Measurements from ENCODE around the gene DARS1.

Gene DARS1

GRCh38 chr2:136022396-136023146 is 37.1 kb upstream of the DARS1 start:
- H3K4me3 ChIP-seq (ENCODE audit: low read depth, low read length), result no peak overlapping the region
- TF ChIP-seq ZNF341 (tag by site-specific recombination; IDR thresholded peaks at IDR 0.05; ENCODE audit: low read depth), result no peak
- no peak for TF ChIP-seq TSHZ1 (tag by site-specific recombination; IDR thresholded peaks at IDR 0.05; ENCODE audit: borderline replicate concordance)
- no peak for TF ChIP-seq ZNF626 (tag by site-specific recombination; IDR thresholded peaks at IDR 0.05)
- CTCF ChIA-PET, result no interaction called here
- H3K9me3 ChIP-seq (ENCODE audit: control insufficient read depth, insufficient read depth, low read depth, low read length), result no peaks in the 10 kb centered on the region
- no peaks in the 10 kb centered on the region for H3K36me3 ChIP-seq (ENCODE audit: control insufficient read depth in 2 of 2, insufficient read depth in 1 of 2, low read length in 2 of 2)
- POLR2A ChIA-PET, result no interaction called here
- no peaks in the 10 kb centered on the region for H3K4me1 ChIP-seq (ENCODE audit: control insufficient read depth, insufficient read depth, low read length)
- no peak overlapping the region for H3K27ac ChIP-seq (ENCODE audit: extremely low read depth, low read depth, low read length)

- POLR2A ChIA-PET, result no interaction called here
- H3K36me3 ChIP-seq (ENCODE audit: control insufficient read depth in 2 of 2, insufficient read depth in 1 of 2, low read length in 2 of 2), result no peaks in the 10 kb centered on the region
- H3K9me3 ChIP-seq (ENCODE audit: control insufficient read depth, insufficient read depth, low read depth, low read length), result no peaks in the 10 kb centered on the region
- TF ChIP-seq ZNF211 (tag by site-specific recombination; IDR thresholded peaks at IDR 0.05; ENCODE audit: low read depth) (no peak), ZNF48 (tag by site-specific recombination; IDR thresholded peaks at IDR 0.05) (no peak), ZNF366 (tag by site-specific recombination; conservative IDR thresholded peaks at IDR 0.05) (no peak), BCL11A (tag by site-specific recombination; IDR thresholded peaks at IDR 0.05; ENCODE audit: low read depth) (no peak), ZNF248 (tag by site-specific recombination; IDR thresholded peaks at IDR 0.05) (no peak), ZNF629 (tag by site-specific recombination; IDR thresholded peaks at IDR 0.05) (no peak), ZNF830 (tag by site-specific recombination; IDR thresholded peaks at IDR 0.05; ENCODE audit: low read depth) (no peak), ZBTB48 (tag by site-specific recombination; IDR thresholded peaks at IDR 0.05) (no peak), ZBTB20 (tag by site-specific recombination; IDR thresholded peaks at IDR 0.05) (no peak), MEIS1 (CRISPR knock-in tag; IDR thresholded peaks at IDR 0.05; ENCODE audit: borderline replicate concordance) (no peak), ZNF626 (tag by site-specific recombination; IDR thresholded peaks at IDR 0.05) (no peak), GFI1B (tag by site-specific recombination; IDR thresholded peaks at IDR 0.05) (no peak), ZNF19 (tag by site-specific recombination; IDR thresholded peaks at IDR 0.05; ENCODE audit: low read depth) (no peak), ZNF777 (tag by site-specific recombination; IDR thresholded peaks at IDR 0.05; ENCODE audit: borderline replicate concordance) (no peak), GLIS1 (tag by site-specific recombination; IDR thresholded peaks at IDR 0.05) (no peak), ZNF169 (tag by site-specific recombination; IDR thresholded peaks at IDR 0.05) (no peak)
- TF ChIP-seq, protein P1, sequence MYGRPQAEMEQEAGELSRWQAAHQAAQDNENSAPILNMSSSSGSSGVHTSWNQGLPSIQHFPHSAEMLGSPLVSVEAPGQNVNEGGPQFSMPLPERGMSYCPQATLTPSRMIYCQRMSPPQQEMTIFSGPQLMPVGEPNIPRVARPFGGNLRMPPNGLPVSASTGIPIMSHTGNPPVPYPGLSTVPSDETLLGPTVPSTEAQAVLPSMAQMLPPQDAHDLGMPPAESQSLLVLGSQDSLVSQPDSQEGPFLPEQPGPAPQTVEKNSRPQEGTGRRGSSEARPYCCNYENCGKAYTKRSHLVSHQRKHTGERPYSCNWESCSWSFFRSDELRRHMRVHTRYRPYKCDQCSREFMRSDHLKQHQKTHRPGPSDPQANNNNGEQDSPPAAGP (tag by site-specific recombination; IDR thresholded peaks at IDR 0.05), result no peak
- H3K27ac ChIP-seq (ENCODE audit: extremely low read depth, low read depth, low read length), result no peak overlapping the region
- no peaks in the 10 kb centered on the region for H3K4me1 ChIP-seq (ENCODE audit: control insufficient read depth, insufficient read depth, low read length)
- CTCF ChIA-PET, result interaction anchor here (0.6 kb wide), 1 partner anchor 348 kb away, joined by 4 read pairs; no protein-coding TSS in a partner anchor
- no peak overlapping the region for H3K4me3 ChIP-seq (ENCODE audit: low read depth, low read length)
Observed at GRCh38 chr2:136021976-136022375, 36.5 kb upstream of the DARS1 start.

All from HEK293 (cell line).